Activated naive CD8-positive, alpha-beta T cell treated with anti-CD3 and anti-CD28 coated beads, Interleukin-2, amount 50 U/mL, for 16 hours (primary cell): ENCODE results near the gene BACH1.
"Not testable (repeated sequence)": the region's sequence is repeated elsewhere in the genome, so short reads cannot be mapped to it uniquely, and the experiment has no call there.

Source experiments
- DNase-seq: peaks from one replicate; pipeline ENCODE4 v3.0.0-alpha.2; 2020; ENCODE audit warnings: low read depth, low spot score

Gene BACH1

DNA sequence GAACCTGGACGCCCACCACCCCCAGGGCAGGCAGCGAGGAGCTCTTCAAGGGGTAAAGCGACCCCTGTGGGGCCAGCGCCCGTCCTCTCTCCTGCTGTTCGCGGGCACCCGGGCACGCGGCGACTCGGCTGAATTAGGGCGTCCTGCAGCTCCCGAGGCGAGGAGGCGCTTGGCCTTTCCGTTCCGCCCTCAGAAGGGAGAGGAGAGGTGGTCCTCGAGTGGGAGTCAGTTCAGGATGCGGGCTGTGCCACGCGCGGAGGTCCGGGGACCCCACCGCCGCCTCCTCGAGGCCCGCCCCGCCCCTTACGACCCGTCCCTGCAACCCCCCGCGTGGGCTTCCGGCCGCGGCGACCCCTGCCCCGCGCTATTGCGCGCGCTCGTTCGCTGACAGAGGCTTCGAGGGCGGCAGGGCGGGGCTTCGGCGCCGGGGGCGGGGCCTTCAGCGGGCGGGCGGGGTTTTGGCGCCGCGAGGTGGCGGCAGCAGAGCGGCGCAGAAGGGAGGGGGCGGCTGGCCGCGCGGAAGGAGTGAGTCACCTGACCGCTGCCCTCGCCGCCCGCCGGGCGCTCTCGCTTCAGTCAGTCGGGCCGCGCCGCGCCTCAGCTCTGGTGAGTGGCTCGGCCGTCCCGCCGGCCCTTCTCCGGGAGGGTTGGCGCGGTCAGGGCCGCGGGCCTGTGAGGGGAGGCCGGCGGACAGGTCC is at the start of gene BACH1:
Gene BACH1, plus strand, starts transcription at position 575 of the 698 bp plus-strand sequence. CDS start 22,359 bp downstream, outside the sequence.
- DNase-seq = peak; percentile 76

GRCh38 chr21:29249289-29249688 is 49.4 kb upstream of the BACH1 start:
- not testable (repeated sequence) for DNase-seq

- DNase-seq = no peak
Measured at GRCh38 chr21:29250636-29251035, 48.1 kb upstream of the BACH1 start.

DNA sequence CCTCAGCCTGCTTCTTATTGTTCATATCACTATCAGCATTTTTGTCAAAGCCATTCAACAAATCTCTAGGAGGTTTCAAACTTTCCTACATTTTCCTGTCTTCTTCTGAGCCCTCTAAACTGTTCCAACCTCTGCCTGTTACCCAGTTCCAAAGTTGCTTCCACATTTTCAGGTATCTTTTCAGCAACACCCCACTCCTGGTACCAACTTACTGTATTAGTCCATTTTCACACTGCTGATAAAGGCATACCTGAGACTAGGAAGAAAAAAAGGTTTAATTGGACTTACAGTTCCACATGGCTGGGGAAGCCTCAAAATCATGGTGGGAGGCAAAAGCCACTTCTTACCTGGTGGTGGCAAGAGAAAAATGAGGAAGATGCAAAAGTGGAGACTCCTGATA is 44.9 kb upstream of the BACH1 start:
- not testable (repeated sequence) for DNase-seq

GRCh38 chr21:29254550-29254949 is 44.2 kb upstream of the BACH1 start:
- no peak for DNase-seq

- DNase-seq = no peak
Measured at GRCh38 chr21:29256126-29256910, 42.4 kb upstream of the BACH1 start.

GRCh38 chr21:29257701-29258100 is 41.0 kb upstream of the BACH1 start:
- no peak for DNase-seq

DNA sequence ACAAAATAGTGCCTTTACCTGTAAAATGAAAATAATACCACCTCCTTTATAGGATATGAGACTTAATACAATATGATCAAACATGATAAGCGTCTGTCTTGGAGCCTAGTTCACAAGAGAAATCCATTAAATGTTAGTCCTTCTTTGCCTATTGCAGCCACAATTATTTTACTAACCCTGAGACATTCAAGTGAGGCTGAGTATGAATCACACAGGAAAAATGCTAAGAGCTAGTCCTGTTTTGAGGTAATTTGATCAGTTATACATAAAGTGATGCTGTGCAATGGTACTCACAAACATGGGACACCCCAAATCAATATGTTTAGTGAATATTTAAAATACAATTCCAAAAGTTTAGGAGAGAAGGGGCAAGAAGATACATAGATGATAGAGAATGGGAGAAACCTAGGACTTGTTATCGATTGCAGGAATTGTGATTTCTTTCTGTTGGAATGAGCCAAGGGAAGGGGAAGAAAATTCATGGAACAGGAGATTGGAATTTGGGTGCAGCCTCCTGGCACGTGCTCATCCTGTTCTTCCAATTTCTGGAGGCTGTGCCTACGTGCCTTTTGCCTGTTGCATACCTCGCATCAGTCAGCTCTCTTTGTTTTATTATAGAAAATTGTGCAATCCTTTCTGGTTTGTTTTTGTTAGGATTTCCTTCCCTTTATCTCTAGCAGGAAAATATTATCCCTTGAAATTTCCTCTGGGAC is 39.9 kb upstream of the BACH1 start:
- no peak for DNase-seq

DNA sequence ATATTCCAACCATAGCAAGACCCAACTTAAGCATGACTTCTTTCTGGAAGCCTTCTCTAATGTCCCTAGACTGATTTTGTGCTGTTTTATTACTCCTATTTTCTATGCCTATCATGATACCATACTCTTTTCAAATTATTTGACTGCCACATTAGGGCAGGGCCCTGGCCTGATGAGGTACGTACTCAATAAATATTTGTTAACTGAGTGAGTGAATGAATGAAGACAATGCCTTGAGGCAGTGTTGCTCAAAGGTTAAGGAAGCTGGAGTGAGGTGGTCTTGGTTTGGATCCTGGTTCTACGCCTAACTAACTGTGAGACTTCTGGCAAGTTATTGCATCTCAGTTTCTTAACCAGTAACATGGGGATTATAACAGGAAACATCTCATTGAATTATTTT is 38.3 kb upstream of the BACH1 start:
- no peak for DNase-seq

GRCh38 chr21:29261555-29262540 is 36.9 kb upstream of the BACH1 start:
- DNase-seq = no peak

DNA sequence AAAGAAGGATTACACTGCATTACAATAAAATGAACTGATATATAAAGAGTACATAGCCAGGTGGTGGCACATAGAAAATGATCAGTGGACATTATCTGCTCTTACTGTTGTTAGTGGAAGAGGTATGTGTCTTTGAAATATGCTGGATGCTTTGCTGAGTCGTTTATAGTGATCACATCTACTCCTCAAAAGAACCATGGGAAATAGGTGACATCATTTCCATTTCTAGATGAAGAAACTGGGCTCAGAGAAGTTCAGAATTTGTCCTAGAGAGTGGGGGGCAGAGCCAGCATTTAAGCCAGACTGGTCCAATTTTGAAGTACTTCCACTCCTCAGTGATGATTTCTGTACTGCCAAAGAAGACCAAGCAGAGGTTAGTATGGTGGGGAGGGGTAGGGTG is 34.0 kb upstream of the BACH1 start:
- no peak for DNase-seq

- no peak for DNase-seq
Measured at GRCh38 chr21:29265690-29266479, 32.8 kb upstream of the BACH1 start.

DNA sequence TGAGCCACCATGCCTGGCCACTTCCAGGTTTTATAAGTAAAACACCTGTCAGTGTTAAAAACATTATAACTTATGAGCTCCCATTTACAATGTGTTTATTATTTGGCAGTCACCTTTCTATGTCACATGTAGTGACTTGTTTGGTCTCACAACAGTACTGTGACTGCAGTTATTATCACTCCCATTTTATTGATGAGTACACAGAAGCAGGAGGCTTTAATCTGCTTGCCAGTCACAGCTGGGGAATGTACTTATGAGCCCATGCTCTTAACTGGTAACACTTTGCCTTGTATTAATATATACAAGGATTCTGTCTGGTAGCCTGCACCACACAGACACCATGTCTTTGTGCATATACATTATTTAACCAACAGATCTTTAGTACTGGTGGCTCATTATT is 31.1 kb upstream of the BACH1 start:
- DNase-seq = no peak

DNA sequence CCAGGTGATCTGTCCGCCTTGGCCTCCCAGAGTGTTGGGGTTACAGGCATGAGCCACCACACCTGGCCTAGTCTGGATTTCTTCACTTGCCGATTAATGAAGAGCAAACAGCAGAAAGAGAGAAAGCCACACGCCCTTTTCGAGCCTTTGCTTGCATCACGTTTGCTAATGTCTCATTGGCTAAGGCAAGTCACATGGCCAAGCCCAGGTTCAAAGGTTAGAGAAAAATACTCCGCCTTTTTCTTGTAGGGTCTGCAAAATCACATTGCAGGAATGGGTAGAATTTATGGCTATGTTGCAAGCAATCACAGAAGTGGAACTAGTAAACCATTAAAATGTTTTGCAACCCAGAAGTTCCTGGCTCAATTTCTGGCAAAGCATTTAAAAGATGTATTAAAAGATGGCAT is 26.8 kb upstream of the BACH1 start:
- DNase-seq = no peak

- DNase-seq = no peak
Measured at GRCh38 chr21:29277442-29277841, 21.3 kb upstream of the BACH1 start.

DNA sequence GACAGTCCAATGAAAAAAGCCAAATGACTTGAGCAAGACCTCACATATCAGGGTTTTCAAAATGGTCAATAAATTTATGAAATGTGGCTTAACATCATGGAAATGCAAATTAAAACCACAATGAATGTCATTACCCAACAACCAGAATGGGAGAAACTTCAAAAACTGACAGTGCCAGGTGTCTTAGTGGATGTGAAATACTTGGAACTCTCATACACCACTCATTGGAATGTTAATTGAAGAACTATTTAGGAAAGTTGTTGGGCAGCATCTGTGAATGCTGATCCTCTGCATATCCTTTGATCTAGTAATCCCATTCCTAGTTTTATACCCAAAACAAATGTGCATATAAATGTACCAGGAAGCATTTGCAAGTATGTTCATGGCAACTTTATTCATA is 19.2 kb upstream of the BACH1 start:
- no peak for DNase-seq

- DNase-seq = not testable (repeated sequence)
Measured at GRCh38 chr21:29281801-29282200, 16.9 kb upstream of the BACH1 start.

- DNase-seq = no peak
Measured at GRCh38 chr21:29287383-29287782, 11.3 kb upstream of the BACH1 start.

DNA sequence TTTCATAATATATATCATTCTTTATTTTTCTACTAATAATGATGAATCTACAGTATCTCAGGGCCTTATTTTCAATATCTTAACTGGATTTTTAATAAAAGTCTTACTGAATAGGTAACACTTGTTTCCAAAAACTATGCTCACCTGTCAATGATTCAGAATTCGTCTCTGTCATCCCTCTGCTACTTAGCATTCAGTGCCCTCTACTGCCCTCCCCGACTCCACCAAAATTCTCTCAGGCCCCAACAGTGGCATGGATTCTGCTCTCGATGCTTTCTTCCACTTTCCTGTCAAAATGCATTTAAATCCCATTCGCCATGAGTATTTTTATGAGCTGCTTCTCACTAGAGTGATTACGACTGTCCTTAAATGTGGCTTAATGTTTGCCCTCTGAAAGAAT is 10.5 kb upstream of the BACH1 start:
- no peak for DNase-seq

GRCh38 chr21:29289317-29289716 is 9.4 kb upstream of the BACH1 start:
- no peak for DNase-seq
